GM12801 (cell line): ENCODE results near the gene TNNT1.

Experiments used
- CTCF ChIP-seq: IDR thresholded peaks from one replicate; pipeline ENCODE4 v1.5.1; 2011; ENCODE audit warnings: control low read depth; ENCODE audit not compliant: insufficient read length; ENCODE audit errors: extremely low read depth

The TNNT1 gene

GRCh38 chr19:55146078-55146704, 2.8 kb downstream of the TNNT1 start:
- TF ChIP-seq CTCF: no peak

- TF ChIP-seq CTCF: no peak
Observed at GRCh38 chr19:55145232-55145631, 3.8 kb downstream of the TNNT1 start.

- no peak for TF ChIP-seq CTCF
Observed at GRCh38 chr19:55141696-55142095, 7.3 kb downstream of the TNNT1 start.

- no peak for TF ChIP-seq CTCF
Observed at GRCh38 chr19:55137915-55138314, 11.1 kb downstream of the TNNT1 start.

GRCh38 chr19:55136399-55137102, 12.5 kb downstream of the TNNT1 start:
- TF ChIP-seq CTCF: no peak

- TF ChIP-seq CTCF: no peak
Observed at GRCh38 chr19:55134736-55135135, 14.3 kb downstream of the TNNT1 start.

- TF ChIP-seq CTCF: no peak
Observed at GRCh38 chr19:55133639-55134444, 15.2 kb downstream of the TNNT1 start.
